ENCODE measurements around the gene MBP.
A peak's percentile ranks its signal among the peaks of the same experiment; 100 is the strongest.

MBP gene

GRCh38 chr18:77100751-77101355, 31.7 kb downstream of the MBP start:
- DNase-seq (ENCODE audit: low spot score), result peak; percentile 26

GRCh38 chr18:77099485-77100370, 32.9 kb downstream of the MBP start:
- DNase-seq (ENCODE audit: low spot score), result peak; percentile 24

- no peak for DNase-seq (ENCODE audit: low spot score)
Measured at GRCh38 chr18:77098538-77099174, 33.9 kb downstream of the MBP start.

GRCh38 chr18:77098029-77098428, 34.6 kb downstream of the MBP start:
- no peak for DNase-seq (ENCODE audit: low spot score)

- no peak for DNase-seq (ENCODE audit: low spot score)
Measured at GRCh38 chr18:77096936-77097886, 35.4 kb downstream of the MBP start.

GRCh38 chr18:77095391-77096371, 36.9 kb downstream of the MBP start:
- no peak for DNase-seq (ENCODE audit: low spot score)

- no peak for DNase-seq (ENCODE audit: low spot score)
Measured at GRCh38 chr18:77093586-77093985, 39.0 kb downstream of the MBP start.

- no peak for DNase-seq (ENCODE audit: low spot score)
Measured at GRCh38 chr18:77093067-77093430, 39.5 kb downstream of the MBP start.

GRCh38 chr18:77092104-77093066, 40.2 kb downstream of the MBP start:
- DNase-seq (ENCODE audit: low spot score), result no peak

- DNase-seq (ENCODE audit: low spot score), result no peak
Measured at GRCh38 chr18:77091366-77091765, 41.2 kb downstream of the MBP start.

GRCh38 chr18:77090546-77091174, 41.9 kb downstream of the MBP start:
- DNase-seq (ENCODE audit: low spot score), result no peak

GRCh38 chr18:77089723-77090285, 42.8 kb downstream of the MBP start:
- DNase-seq (ENCODE audit: low spot score), result no peak

GRCh38 chr18:77088963-77089722, 43.4 kb downstream of the MBP start:
- no peak for DNase-seq (ENCODE audit: low spot score)

GRCh38 chr18:77087393-77088141, 45.0 kb downstream of the MBP start:
- no peak for DNase-seq (ENCODE audit: low spot score)

GRCh38 chr18:77086656-77087392, 45.8 kb downstream of the MBP start:
- DNase-seq (ENCODE audit: low spot score), result no peak

- no peak for DNase-seq (ENCODE audit: low spot score)
Measured at GRCh38 chr18:77086034-77086433, 46.5 kb downstream of the MBP start.

- DNase-seq (ENCODE audit: low spot score), result no peak
Measured at GRCh38 chr18:77084688-77085035, 47.9 kb downstream of the MBP start.

Measured in D341Med (cell line).